NCI-H1048 (cell line): ENCODE data around the gene CELSR1.

Source experiments
- DNase-seq: peaks from one replicate; lab custom pipeline; 2025; lab: John Stamatoyannopoulos, UW

CELSR1 gene

GRCh38 chr22:46537225-46537945, at the start of gene CELSR1:
Gene CELSR1, minus strand, starts transcription at chr22:46537620. Its CDS starts 450 bp downstream, at chr22:46537170.
- DNase-seq: no peak

GRCh38 chr22:46587061-46587460, 49.6 kb upstream of the CELSR1 start:
- no peak for DNase-seq

GRCh38 chr22:46586531-46587011, 49.2 kb upstream of the CELSR1 start:
- no peak for DNase-seq

GRCh38 chr22:46586123-46586519, 48.7 kb upstream of the CELSR1 start:
- DNase-seq: no peak

- DNase-seq: no peak
These were observed 48.1 kb upstream of the CELSR1 start for GRCh38 chr22:46585340-46586122.

- no peak for DNase-seq
These were observed 46.9 kb upstream of the CELSR1 start for GRCh38 chr22:46584081-46584921.

- no peak for DNase-seq
These were observed 46.2 kb upstream of the CELSR1 start for GRCh38 chr22:46583571-46583970.

GRCh38 chr22:46582281-46582933, 45.0 kb upstream of the CELSR1 start:
- no peak for DNase-seq

GRCh38 chr22:46581538-46582244, 44.3 kb upstream of the CELSR1 start:
- DNase-seq: no peak

- no peak for DNase-seq
These were observed 43.6 kb upstream of the CELSR1 start for GRCh38 chr22:46580940-46581537.

GRCh38 chr22:46579751-46580449, 42.5 kb upstream of the CELSR1 start:
- DNase-seq: no peak

GRCh38 chr22:46578824-46579561, 41.6 kb upstream of the CELSR1 start:
- DNase-seq: no peak

GRCh38 chr22:46578251-46578823, 40.9 kb upstream of the CELSR1 start:
- no peak for DNase-seq

GRCh38 chr22:46577368-46578249, 40.2 kb upstream of the CELSR1 start:
- DNase-seq: no peak

- DNase-seq: peak; percentile 33
These were observed 39.3 kb upstream of the CELSR1 start for GRCh38 chr22:46576556-46577367.

GRCh38 chr22:46575911-46576555, 38.6 kb upstream of the CELSR1 start:
- DNase-seq: no peak
